NCI-H82 (cell line): Measurements from ENCODE around the gene GCH1.
"Not testable (repeated sequence)": the region's sequence is repeated elsewhere in the genome, so short reads cannot be mapped to it uniquely, and the experiment has no call there.

Source experiments
- DNase-seq: peaks from one replicate; lab custom pipeline; 2025; lab: John Stamatoyannopoulos, UW

Gene GCH1

DNA sequence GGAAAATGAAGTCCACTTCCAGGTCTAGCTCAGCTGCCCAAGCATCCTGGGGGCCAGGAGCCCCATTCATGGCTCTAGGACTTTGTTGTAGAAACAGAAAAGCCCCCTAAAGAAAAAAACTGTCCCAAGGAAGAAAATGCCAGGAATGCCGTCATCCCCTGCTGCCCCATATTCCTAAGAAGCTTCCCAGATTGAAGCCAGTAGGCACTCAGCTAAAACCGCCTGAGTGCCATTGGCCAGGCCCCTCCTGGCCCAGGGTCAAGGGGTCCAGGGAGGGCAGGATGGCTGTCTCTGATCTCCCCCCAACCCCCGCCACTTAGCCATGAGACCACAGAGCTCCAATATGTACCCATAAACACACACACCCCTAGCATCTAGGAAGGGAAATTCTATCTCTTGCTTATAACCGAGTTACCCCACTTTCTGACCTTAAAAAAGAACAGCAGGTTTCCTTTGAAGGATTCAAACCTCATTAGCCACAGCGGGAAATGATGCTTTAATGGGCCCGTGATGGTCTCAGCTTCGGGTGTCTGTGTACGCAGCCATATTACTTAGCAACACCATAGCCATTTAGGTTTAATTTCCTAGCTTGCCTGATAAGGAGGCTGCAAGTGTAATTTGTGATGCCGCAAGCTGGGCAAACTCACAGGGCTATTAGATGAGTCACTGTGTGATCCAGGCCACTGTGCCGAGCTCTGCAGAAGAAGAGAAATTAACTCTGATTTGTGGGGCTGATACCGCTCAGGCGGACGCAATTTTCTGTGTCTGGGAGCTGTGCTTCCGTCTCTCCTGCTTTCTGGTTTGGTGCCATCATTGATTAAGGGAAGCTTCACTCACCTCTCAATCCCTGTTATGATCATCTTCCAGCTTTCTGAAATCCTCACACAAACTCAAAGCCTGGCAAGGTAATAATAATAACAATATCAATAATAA, 84.2 kb downstream of the GCH1 start:
- DNase-seq, result no peak

DNA sequence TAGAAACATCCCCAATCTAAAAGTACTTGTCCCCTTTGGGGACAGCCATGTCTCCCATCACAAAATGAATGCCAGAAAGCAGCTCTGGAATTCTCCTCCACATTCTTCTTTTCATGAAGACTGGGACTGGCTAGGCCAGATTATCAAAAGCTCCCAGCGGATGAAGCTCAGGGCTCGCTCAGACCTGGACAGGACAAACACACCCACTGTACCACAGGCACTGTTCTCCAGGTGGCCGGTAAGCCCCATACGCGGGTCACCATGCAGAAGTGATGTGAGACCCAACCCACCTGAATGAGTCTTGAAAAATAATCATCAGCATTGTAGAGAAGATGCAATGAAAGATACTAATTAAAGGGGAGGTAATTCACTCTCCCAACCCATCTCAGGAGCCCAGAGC, 85.1 kb downstream of the GCH1 start:
- no peak for DNase-seq

GRCh38 chr14:54816450-54816849, 86.2 kb downstream of the GCH1 start:
- no peak for DNase-seq

DNA sequence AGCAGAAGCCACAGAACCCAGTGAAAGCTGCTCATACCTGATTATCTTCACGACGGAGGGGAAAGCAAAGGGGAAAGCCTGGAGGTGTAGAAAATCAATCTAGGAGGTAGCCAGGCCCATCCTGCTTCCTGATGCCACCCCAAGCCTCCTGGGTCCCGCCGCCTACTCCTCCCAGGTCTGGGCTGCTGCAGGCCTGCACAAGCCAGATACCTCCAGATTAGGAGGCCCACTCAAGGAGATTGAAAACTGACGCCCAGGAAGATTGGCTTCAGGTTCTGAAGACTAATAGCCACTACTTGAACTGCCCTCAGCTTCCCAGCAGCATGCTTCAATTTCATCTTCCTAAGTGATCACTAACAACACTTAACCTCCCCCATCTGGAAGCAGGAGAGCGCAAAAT, 87.1 kb downstream of the GCH1 start:
- DNase-seq, result no peak

GRCh38 chr14:54815016-54815415, 87.6 kb downstream of the GCH1 start:
- no peak for DNase-seq

DNA sequence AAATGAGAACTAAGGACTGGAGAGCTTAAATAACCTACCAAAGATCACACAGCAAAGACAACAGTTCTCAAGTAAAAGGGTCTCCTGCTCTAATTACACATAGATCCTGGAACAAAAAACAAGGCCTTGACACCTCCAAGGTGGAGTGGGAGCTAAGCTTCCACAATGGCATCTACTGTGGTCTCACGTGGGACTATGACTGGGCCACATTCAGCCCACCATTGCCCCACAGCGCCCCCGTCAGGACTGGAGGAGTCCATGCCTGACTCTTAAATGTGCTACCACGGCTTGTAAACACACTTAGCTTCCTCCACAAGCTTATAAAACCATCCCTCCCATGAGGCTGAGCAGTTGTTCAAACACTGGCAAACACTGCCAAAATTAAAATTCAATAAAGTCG, 88.5 kb downstream of the GCH1 start:
- DNase-seq, result peak; percentile 17

DNA sequence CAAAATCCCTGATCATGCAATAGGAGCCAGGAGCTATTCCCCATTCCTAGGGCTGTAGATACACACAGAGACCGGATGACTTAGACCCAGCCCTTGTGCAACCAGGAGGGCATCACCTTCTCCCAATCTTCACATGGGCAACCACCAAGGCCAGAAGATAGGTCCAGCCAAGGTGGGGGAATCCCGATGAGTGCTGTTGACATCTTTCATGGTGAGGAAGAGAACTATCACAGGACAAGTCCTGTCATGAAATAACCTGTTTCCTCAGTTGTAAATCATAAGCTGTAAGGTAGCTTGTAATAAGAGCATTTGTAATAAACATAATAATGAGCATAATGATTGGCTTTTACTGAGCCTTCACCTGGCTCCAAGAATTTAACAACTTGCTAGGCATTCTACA, 89.5 kb downstream of the GCH1 start:
- no peak for DNase-seq

- no peak for DNase-seq
Observed at GRCh38 chr14:54812617-54813016, 90.0 kb downstream of the GCH1 start.

DNA sequence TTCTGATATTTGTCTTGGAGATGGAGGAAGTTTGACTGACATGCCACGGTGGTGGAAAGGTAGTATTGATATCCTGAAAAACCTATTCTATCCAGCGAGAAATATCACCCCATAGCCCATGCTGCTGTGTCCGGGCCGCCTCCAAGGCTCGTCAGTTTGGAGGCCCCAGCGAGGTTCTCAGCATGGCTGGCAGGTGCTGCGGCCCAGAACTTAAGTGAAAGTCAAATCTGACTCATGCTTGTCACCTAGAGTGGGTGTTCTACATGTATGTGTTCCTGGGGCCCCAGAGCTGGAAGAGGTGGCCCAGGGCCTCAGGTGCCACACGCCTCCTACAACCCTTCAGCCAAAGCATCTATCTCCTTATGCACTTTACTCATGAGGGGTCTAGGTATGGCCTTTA, 92.9 kb downstream of the GCH1 start:
- no peak for DNase-seq

DNA sequence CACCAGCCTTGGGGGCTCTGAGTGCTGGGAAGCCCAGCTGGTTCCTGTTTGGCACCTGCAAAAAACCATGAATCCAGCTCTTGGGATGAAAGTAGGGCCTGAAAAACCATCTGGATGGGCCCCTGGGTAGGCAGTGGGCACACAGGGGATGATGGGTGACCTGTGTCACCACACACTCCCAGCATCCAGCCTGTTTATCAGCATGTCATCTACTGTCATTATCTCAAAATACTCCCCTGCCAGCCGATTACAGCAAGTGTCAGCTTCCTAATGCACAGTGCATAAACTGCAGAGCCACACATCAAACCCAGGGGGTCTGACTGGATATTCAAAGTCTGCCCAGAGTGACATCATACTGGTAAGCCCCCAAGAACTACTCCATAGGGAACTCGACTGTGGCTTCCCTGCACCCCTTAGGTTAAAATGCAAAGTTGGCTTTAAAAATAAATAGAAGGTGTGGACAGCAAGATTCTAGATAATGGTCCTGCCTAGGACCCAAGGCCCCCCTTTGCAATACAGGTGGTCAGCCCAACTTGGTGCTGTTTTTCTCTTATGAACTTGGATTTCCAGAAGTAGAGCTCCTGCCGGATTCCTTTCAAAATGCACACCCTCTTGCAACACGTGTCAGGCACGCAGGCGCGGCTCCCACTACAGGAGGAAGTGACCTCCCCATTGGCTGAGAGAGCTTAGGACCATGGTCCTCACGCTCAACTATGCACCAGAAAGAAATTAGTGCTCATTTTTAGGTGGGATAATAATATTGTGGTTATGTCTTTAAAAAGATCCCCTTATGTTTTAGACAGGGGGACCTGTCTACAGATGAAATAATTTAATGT, 94.1 kb downstream of the GCH1 start:
- DNase-seq, result no peak

DNA sequence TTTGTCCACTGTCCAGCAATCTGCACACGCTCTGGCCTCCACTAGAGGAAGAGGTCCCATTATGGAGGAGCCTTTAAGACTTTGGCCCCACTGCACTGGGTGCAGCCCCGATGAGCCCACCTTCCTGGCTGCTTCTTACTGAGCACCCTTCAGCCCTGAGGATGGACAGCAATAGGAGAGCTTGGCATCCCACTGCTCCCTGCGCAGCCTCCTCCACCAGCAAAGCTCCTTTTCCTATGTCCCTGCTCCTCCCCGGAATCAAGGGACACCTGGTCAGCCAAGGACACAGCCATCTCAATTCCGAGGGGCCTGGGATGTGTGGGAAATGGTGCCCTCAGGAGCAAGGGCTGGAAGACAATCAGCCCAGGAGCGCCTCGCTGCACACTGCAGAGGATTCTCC, 94.7 kb downstream of the GCH1 start:
- DNase-seq, result no peak

DNA sequence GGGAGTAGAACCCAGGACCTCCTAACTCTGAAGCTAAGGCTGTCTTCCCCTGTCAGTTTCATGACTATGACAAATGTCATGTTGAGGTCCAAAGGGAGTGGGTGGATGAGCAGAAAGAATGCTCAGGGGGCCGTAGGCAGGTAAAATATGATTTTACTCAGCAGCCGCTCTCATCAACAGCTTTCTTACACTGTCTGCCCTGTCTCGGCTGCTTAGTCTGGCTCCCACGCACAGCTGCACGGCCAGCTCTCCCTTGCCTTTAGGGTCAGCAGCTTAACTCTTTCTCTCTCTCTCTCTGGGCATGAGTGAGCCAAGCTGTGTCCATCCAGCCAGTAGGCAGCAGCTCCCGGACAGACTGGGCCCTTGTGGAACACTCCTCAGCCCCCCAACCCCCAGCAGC, 95.2 kb downstream of the GCH1 start:
- DNase-seq, result no peak

DNA sequence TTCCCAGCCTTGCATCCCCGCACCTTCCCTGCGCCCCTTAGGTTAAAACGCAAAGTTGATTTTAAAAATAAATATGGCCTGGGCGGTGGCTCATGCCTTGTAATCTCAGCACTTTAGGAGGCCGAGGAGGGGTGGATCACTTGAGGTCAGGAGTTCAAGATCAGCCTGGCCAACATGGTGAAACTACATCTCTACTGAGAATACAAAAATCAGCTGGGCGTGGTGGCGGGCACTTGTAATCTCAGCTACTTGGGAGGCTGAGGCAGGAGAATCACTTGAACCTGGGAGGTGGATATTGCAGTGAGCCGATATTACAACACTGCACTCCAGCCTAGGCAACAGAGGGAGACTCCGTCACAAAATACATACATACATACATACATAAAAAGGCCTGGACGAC, 96.0 kb downstream of the GCH1 start:
- DNase-seq, result no peak

- peak; percentile 84 for DNase-seq
Observed at GRCh38 chr14:54805445-54806322, 96.9 kb downstream of the GCH1 start.

GRCh38 chr14:54805070-54805444, 97.6 kb downstream of the GCH1 start:
- no peak for DNase-seq

DNA sequence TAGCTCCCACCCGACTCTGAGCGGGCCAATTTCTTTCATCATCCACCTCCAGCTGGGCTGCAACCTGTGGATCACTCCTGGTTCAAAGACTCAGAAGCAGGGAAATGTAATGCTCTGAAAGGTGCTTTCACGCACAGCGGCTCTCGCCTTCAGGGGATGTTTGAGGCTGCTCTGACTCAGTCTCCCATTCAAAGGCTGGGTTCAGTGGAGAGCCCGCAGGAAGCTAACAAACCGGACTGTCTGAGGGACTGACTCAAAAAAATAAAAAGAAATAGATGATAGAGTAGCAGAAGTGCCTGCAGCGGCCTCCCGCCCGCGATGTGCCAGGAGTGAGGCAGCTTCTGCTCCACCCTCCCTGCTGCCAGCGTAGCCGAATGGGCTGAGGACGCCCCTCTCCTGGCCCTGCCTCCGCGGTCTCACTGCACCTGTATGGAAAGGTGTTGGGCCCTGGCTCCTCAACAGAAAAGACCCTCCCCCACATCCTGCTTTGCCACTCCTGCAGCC, 98.0 kb downstream of the GCH1 start:
- no peak for DNase-seq

DNA sequence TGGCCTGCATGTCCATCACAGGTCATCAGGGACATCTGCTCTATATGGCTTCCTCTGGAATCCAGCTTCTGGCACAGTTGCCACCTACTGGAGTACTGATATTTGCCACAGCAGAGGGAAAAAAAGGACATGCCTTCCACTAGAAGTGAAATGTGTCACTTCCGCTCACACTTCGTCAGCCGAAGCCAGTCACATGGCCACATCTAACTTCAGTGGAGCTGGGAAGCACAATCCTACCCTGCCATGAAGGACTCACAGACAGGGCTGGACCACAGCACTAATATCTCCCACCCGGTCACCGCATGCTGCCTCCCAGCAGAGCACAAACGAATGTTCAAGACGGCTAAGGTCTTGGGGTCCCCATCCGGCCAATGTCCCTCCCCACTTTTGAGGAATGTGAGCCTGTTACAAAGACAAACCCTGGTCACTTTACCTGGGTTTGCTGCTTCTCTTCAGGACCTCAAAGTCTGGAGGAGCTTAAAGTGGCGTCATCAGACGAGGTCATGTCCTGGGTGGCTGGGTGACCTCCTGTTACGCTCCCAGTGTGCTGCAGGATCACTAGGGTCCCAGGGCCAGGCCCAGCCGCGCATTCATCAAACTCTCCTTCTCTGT, 98.6 kb downstream of the GCH1 start:
- DNase-seq, result no peak

- no peak for DNase-seq
Observed at GRCh38 chr14:54803396-54803795, 99.2 kb downstream of the GCH1 start.

- DNase-seq, result not testable (repeated sequence)
Observed at GRCh38 chr14:54801482-54801881, 101.1 kb downstream of the GCH1 start.

- DNase-seq, result peak; percentile 51
Observed at GRCh38 chr14:54798465-54799124, 104.0 kb downstream of the GCH1 start.

GRCh38 chr14:54797986-54798385, 104.6 kb downstream of the GCH1 start:
- no peak for DNase-seq
